NCI-H2227 (cell line): ENCODE measurements around the gene NFE2L1.

Experiments
- DNase-seq: peaks from one replicate; lab custom pipeline; 2025; ENCODE audit not compliant: unreplicated experiment; lab: John Stamatoyannopoulos, UW

The NFE2L1 gene

DNA sequence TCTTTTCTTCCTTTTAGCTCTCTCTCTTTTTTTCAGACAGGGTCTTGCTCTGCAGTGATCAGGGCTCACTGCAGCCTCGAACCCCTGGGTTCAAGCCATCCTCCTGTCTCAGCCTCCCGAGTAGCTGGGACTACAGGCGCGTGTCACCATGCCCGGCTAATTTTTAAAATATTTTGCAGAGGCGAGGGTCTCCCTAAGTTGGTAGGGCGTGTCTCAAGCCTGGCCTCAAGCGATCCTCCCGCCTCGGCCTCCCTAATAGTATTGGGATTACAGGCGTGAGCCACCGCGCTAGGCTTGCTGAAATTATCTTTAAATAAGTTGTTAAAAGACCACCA, 58.6 kb downstream of the NFE2L1 start:
- DNase-seq = no peak

DNA sequence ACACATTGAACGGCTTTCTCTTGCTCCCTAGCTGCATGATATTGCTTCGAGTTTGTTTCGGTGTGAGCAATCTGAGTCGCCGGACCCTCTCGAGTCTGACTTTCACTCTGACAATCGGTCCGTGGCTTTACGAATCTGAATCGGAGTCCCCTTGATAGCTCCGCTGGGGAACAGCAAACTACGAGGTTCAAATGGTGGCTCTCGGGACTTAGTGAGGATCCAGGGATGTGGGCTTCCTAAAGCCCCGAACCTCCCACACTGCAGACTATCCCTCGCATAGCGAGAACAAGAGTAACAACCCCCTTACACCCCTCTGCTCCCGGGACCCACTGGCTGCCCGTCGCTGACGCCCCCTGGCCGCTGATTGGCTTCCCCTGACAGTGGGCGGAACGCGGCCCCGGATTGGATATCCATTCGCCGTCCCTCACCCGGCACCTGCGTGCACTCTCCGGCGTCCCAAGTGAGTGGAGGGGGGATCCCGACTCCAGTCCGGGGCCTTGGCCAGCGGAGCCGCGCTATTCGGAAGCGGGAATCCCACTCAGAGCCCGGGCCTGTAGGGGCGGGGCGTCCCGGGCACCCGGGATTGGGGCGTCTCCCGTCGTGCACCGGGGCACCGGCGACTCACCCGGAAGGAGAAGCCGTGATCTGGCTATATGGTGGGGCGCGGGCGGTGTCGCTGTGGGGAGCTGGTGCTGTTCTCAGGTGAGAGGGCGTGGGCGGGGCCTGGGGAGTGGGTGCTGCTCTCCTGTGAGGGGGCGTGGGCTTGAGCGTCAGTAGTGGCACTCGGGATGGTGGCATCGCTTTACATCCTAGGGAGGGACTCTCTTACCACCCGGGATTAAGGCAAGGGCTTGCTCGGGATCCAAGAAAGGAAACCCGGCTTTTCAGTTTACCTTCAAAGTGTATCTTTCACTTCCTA, 59.2 kb downstream of the NFE2L1 start, which contains the start of gene SNX11:
TSS of gene SNX11 (plus strand) at position 630 of the 919 bp plus-strand sequence. CDS start 4,278 bp downstream, outside the sequence.
- peak; percentile 92 for DNase-seq

DNA sequence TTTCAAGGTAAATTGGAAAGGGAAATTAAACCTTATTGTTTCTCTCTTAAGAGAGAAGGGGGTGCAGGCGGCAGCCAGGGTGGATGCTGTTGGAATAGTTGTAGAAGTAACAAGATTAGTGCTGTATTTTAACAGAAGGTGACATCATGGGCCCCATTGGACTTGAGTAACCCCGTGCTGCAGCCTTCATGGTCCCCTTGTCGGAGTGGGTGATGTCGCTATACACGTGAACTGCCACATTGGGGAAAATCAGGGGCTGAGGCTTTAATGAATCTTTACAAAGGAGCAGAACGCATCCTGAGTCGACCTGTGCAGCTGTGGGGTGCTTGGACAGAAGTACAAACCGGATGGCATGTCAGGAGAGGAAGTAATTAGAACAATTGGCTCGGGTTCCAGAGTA, 62.6 kb downstream of the NFE2L1 start:
- no peak for DNase-seq
